Left lobe of liver (tissue), 2 donors: ENCODE data around the gene GLP1R. TPM values are rescaled to one million over a fixed set of nuclear protein-coding genes. Genes with fewer than 3 reads are reported as not detected.

Experiments
- ATAC-seq: fragments of 200-7000 bp; cut with Tn5 transposase; one replicate; pipeline ENCODE4 v1.9.1; 2020; ENCODE audit warnings: mild to moderate bottlenecking, moderate library complexity
- DNase-seq: peaks from one replicate; pipeline ENCODE4 v3.0.0-alpha.2; 2020; ENCODE audit warnings: low spot score
- total RNA-seq: library from RNA; stranded (reverse); gene quantifications from one replicate; pipeline ENCODE4 v1.2.1, GENCODE V29; 2021
- donor health status: DM: no; HTN: no; CAD: no; lungs with moderate emphysema.
- donor health status: DM: no; HTN: yes; CAD: no.

The GLP1R gene
- total RNA-seq, 1 donor from 2014 or later: not detected

DNA sequence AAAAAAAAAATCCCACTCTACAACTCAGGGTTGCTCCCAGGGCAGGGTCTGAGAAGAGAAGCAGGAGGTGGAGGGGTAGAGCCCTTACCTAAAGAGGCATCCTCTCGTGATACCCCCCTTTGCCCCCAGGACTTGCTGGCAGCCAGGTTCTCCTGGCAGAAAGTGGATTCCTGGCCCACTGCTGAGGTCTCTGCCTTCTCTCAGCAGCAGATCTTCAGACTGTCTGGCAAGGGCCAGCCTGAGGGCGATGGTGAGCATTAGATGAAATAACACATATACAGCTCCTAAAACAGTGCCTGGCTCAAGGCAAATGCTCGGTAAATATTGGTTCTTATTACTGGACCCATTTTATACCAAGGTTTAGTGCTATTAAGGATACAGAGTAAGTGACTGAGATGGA, 4.8 kb upstream of the GLP1R start:
- ATAC-seq: no peak
- DNase-seq: no peak

GRCh38 chr6:39044181-39044580, 4.4 kb upstream of the GLP1R start:
- ATAC-seq: no peak
- no peak for DNase-seq

- no peak for DNase-seq
- no peak for ATAC-seq
These were observed 900 bp upstream of the GLP1R start for GRCh38 chr6:39047434-39048327.

DNA sequence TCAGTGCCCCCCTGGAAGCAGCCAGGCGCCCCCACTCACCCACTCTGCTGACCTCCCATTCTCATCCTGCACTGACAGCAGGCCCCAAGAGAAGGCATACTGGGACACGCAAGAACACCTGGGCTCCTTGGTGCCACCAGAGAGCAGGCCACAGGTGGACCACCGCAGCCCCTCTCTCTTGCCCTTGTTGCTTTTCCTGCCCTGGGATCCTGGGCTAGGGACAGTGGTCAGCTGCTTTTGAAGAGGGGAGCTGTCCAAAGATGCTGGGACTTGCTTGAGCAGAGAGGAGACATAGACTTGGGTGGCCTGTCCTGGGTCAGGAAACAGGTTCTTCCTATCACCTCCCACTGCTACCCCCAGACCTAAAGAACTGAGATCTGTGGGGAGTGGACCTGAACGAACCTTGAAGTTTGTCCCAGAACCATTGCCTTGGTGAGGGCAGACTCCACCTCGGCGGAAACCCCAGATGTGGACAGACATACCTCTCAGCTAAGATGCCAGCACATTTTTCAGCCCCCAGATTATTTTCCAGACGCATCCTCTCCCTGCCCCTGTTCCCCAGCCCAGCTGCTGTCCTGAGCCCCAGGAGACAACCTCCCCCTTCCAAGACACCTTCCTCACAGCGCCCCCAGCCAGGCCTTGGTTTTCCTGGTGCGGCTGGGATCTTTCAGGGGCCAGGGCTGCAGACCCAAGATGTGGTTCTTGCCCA, 1.1 kb downstream of the GLP1R start:
- no peak for DNase-seq

GRCh38 chr6:39050453-39051112, 2.0 kb downstream of the GLP1R start:
- DNase-seq (no peak), ATAC-seq (no peak)

More for the DNA sequence above, 1.1 kb downstream of the GLP1R start:
- no peak for ATAC-seq

DNA sequence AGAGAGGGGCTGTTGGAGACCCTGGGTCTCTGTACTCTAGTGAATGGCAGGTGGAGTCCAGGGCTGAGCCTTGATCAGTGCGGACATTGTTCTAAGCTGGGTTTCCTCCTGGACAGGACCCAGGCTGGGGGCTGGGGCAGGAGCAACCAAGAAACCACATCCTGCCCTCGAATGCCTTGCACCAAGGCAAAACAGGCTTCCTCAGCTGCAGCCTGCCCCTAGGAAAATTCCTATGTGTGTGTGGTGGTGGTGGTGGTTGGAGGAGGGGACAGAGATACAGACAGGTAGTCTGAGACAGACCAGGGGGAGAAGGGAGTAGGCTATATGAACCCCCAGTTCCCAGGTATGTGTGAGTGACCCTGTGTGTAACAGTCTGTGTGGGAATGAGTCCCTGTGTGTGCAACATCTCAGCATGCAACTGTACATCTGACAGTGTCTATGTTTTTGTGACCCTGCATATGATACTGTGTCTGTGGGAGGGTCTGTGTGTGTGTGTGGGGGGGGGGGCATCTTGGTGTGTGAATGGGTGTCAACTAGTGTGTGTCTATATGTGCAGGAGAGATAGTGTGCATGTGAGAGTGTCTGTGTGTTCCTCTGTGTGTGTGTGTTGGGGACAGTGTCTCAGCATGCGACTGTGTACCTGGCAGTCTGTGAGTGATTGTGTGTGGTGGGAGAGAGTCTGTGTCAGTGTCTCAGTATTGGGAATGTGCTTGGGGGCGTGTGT, 3.0 kb downstream of the GLP1R start:
- DNase-seq (no peak), ATAC-seq (no peak)

DNA sequence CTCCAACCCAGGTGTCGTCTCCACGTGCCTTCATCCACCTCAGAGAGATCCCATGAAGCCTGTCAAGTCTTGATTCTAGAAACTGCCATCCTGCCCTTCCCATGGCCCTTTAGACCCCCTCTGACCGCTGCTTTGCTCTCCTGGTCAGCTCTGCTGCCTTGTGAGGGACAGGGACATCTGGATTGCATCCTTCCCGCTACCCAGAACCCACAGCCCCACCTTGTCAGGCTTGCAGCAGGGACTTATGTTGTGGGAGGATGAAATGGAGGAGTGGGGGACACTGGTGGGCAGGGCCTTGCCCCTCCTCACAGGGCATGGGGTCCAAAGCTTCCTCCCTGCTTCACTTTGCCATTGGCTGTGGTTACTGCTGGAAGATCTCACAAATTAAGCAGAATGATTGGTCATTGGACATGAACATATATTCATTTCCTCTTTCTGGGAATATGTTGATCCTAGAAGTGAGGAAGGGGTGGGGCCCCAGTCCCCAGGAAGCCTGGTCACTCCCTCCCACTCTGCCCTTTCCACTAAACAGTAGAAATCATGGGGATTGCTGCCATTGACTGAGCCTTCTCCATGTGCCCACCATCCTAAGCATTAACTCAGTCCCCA, 4.5 kb downstream of the GLP1R start:
- no peak for DNase-seq
- ATAC-seq: no peak

GRCh38 chr6:39053854-39054576, 5.4 kb downstream of the GLP1R start:
- DNase-seq (no peak), ATAC-seq (no peak)

GRCh38 chr6:39054577-39055142, 6.1 kb downstream of the GLP1R start:
- DNase-seq (no peak), ATAC-seq (no peak)

- no peak for DNase-seq
- ATAC-seq: no peak
These were observed 7.1 kb downstream of the GLP1R start for GRCh38 chr6:39055661-39056060.

DNA sequence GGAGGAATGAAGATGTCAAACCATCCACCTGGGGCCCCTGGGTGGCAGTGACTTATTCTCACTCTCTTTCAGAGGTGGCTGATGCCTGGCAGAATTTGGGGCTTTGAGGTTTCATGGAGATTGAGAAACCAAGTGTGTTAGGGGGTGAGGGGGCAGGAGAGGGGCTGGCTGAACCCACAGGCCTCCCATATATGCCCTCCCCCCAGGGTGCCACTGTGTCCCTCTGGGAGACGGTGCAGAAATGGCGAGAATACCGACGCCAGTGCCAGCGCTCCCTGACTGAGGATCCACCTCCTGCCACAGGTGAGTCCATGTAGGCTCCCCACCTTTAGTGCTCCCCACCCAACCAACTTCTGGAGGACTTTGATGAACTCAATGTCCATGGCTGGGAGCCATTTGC, 7.6 kb downstream of the GLP1R start:
- ATAC-seq: no peak
- DNase-seq: no peak

DNA sequence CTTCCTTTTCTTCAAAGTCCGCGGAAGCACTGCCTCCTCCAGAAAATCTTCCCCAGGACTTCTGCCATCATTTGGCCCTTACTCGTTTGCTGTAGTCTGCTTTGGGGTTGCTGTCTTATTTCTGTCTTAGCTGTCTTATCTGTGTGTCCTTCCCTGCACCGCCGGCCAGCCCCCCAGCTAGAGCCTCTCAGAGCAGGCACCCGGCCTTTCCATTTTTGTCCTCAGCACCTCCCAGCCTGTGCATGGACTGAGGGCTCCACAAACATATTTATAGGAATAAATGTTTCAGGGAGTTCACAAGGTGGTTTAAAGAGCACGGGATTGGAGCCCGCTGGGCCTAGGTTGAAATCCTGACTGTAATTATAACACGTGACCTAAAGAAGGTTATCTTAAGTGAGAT, 8.1 kb downstream of the GLP1R start:
- DNase-seq (no peak), ATAC-seq (no peak)

DNA sequence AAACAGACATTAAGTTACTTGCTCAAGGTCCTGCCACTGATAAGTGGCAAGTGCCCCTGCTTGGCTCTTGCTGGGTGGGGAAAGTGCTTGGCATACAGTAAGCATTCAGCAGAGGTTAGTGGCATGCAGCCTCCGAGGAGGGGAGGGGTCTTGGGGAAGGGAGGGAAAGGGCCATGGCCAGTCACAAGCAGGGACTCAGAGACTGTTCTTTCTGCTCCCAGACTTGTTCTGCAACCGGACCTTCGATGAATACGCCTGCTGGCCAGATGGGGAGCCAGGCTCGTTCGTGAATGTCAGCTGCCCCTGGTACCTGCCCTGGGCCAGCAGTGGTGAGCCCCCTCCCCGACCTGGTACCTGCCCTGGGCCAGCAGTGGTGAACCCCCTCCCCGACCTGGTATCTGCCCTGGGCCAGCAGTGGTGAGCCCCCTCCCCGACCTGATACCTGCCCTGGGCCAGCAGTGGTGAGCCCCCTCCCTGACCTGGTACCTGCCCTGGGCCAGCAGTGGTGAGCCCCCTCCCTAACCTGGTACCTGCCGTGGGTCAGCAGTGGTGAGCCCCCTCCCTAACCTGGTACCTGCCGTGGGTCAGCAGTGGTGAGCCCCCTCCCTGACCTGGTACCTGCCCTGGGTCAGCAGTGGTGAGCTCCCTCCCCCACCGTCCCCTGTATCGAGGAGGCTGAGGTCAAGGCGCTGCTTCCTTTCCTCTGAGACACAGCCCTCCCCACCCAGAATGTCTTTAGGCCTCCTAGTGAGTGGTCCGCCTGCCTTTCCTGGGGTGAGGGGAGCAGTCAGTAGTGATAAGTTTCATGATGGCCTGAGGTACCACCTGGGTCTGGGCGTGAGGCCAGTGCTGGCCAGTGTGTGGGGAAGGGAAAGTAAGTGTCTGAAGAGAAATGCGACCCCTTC, 8.9 kb downstream of the GLP1R start:
- ATAC-seq (no peak), DNase-seq (no peak)

GRCh38 chr6:39058471-39059147, 10.0 kb downstream of the GLP1R start:
- DNase-seq (no peak), ATAC-seq (no peak)

DNA sequence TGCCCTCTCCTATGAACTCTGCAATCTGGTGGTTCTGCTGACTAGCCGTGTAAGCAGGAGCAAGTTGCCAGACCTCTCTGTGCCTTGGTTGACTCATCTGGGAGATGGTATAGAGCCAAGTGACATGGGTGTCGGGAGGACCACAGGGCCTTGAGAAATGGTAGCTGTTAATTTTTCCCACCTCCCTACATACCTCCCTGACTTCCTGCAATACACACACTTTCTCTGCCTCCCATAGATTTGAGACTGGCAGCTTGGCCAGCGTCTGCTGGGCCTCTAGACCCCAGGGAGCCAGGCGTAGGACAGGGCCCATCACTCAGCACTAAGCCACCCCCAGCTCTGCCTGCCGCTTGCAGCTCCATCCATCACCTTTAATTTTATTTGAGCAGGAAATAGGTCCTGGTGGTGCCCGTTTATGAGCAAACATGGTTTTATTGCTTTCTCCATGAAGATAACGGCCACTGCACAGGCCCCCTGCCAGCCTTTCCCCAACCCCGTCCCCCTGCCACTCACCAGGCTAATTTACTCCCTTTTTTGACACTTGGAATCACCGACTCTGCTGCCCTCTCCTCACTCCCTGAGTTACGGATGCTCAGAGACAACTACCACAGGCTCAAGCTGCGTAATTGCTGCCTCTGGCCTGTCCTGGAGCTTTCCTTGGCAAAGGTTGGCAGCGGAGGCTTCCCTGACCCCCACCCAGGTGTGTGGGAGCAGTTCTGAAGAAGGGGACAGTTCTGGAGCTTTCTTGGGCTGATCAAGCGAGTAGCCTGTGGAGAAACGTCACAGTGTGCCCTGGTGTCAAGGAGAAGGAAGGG, 11.1 kb downstream of the GLP1R start:
- no peak for DNase-seq
- ATAC-seq: no peak

DNA sequence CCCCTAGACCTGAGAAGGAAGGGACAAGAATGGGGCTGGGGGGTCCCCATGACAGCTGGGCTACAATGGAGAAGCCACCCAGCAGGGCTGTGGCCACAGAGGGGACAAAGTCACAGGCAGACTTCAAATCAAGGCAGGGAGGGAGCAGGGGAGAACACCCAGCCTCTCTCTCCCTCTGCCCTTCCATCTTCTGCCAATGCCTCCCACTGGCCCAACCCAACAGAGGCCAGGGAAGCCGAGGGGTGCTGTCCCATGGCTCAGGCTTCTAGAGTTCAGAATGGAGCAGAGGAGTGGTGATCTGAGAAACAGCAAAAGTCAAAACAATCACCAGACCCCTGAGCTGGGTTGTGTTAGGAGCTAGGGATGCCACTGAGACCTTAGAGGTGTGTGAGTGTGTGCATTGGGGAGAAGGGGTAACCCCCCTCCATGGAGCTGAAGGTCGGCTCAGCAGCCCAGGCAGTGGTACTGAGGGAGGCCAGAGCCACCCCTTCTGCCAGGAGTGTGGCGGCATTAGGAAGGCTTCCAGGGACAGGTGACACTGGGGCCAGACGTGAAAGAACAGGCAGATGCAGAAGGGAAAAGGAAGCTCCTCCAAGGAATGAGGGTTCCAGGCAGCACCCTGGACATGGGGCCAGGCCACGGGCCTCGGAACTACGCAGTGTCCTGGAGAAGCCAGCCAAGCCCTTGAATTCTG, 12.0 kb downstream of the GLP1R start:
- no peak for ATAC-seq
- DNase-seq: no peak

- ATAC-seq (no peak), DNase-seq (no peak)
These were observed 12.6 kb downstream of the GLP1R start for GRCh38 chr6:39061182-39061581.
